Stimulated activated naive CD8-positive, alpha-beta T cell treated with anti-CD3 and anti-CD28 coated beads, Interleukin-15, Interleukin-2, amounts not matched to agents 100 U/mL and 50 U/mL, for 24 hours (primary cell): Measurements from ENCODE around the gene ZFHX3.

Experiments used
- ATAC-seq: fragments of 150-1000 bp; cut with Tn5 transposase; one replicate; pipeline ENCODE4 v1.10.0; 2021
- DNase-seq: peaks from one replicate; pipeline ENCODE4 v3.0.0; 2021

Gene ZFHX3

GRCh38 chr16:73054813-73055482 lies 7.0 kb upstream of the ZFHX3 start:
- DNase-seq = no peak
- no peak for ATAC-seq

GRCh38 chr16:73054498-73054812 lies 6.5 kb upstream of the ZFHX3 start:
- DNase-seq (no peak), ATAC-seq (no peak)

GRCh38 chr16:73054125-73054484 lies 6.2 kb upstream of the ZFHX3 start:
- no peak for DNase-seq
- ATAC-seq = no peak

GRCh38 chr16:73053364-73054124 lies 5.6 kb upstream of the ZFHX3 start:
- no peak for ATAC-seq
- no peak for DNase-seq

- ATAC-seq (no peak), DNase-seq (no peak)
These were observed 5.1 kb upstream of the ZFHX3 start for GRCh38 chr16:73053038-73053363.

- ATAC-seq = no peak
- no peak for DNase-seq
These were observed 4.6 kb upstream of the ZFHX3 start for GRCh38 chr16:73052576-73052975.

GRCh38 chr16:73051961-73052360 lies 4.0 kb upstream of the ZFHX3 start:
- no peak for ATAC-seq

GRCh38 chr16:73051226-73051625 lies 3.3 kb upstream of the ZFHX3 start:
- no peak for ATAC-seq
- no peak for DNase-seq

More at GRCh38 chr16:73051961-73052360, 4.0 kb upstream of the ZFHX3 start:
- DNase-seq = no peak

GRCh38 chr16:73050201-73051099 lies 2.5 kb upstream of the ZFHX3 start:
- DNase-seq (no peak), ATAC-seq (no peak)

GRCh38 chr16:73049511-73049910 lies 1.6 kb upstream of the ZFHX3 start:
- ATAC-seq (no peak), DNase-seq (no peak)

GRCh38 chr16:73049091-73049490 lies 1.2 kb upstream of the ZFHX3 start:
- ATAC-seq (no peak), DNase-seq (no peak)

- DNase-seq = no peak
These were observed 558 bp upstream of the ZFHX3 start for GRCh38 chr16:73048292-73049080.

GRCh38 chr16:73047221-73047535 lies 750 bp downstream of the ZFHX3 start:
- DNase-seq (no peak), ATAC-seq (no peak)

More at GRCh38 chr16:73048292-73049080, 558 bp upstream of the ZFHX3 start:
- ATAC-seq = no peak

- no peak for ATAC-seq
- no peak for DNase-seq
These were observed 1.1 kb downstream of the ZFHX3 start for GRCh38 chr16:73046849-73047214.

- DNase-seq = no peak
These were observed 1.6 kb downstream of the ZFHX3 start for GRCh38 chr16:73046202-73046848.

GRCh38 chr16:73043828-73044467 lies 4.0 kb downstream of the ZFHX3 start:
- no peak for ATAC-seq
- no peak for DNase-seq

More at GRCh38 chr16:73046202-73046848, 1.6 kb downstream of the ZFHX3 start:
- ATAC-seq = no peak

GRCh38 chr16:73042807-73043206 lies 5.1 kb downstream of the ZFHX3 start:
- DNase-seq = no peak
- ATAC-seq = no peak

- ATAC-seq (no peak), DNase-seq (no peak)
These were observed 6.3 kb downstream of the ZFHX3 start for GRCh38 chr16:73041676-73042075.

- no peak for ATAC-seq
These were observed 7.1 kb downstream of the ZFHX3 start for GRCh38 chr16:73040735-73041402.

GRCh38 chr16:73040136-73040535 lies 7.8 kb downstream of the ZFHX3 start:
- DNase-seq (no peak), ATAC-seq (no peak)

More at GRCh38 chr16:73040735-73041402, 7.1 kb downstream of the ZFHX3 start:
- no peak for DNase-seq
